SHP77 treated with DMSO at 0.1 percent for 48 hours (cell line): Measurements from ENCODE around the gene PDE4D.
"Not testable (repeated sequence)": the region's sequence is repeated elsewhere in the genome, so short reads cannot be mapped to it uniquely, and the experiment has no call there.

ENCODE experiments used
- DNase-seq: peaks from one replicate; lab custom pipeline; 2025; lab: John Stamatoyannopoulos, UW

The PDE4D gene

GRCh38 chr5:59471463-59471862, 422.1 kb downstream of the PDE4D start:
- DNase-seq, result no peak

GRCh38 chr5:59467969-59468368, 425.6 kb downstream of the PDE4D start:
- no peak for DNase-seq

- DNase-seq, result no peak
Measured at GRCh38 chr5:59466271-59466670, 427.3 kb downstream of the PDE4D start.

GRCh38 chr5:59464969-59465368, 428.6 kb downstream of the PDE4D start:
- DNase-seq, result no peak

GRCh38 chr5:59463618-59464166, 429.8 kb downstream of the PDE4D start:
- not testable (repeated sequence) for DNase-seq

- DNase-seq, result no peak
Measured at GRCh38 chr5:59462956-59463355, 430.6 kb downstream of the PDE4D start.

- DNase-seq, result no peak
Measured at GRCh38 chr5:59460368-59461153, 433.0 kb downstream of the PDE4D start.

- DNase-seq, result no peak
Measured at GRCh38 chr5:59458966-59459729, 434.4 kb downstream of the PDE4D start.

- no peak for DNase-seq
Measured at GRCh38 chr5:59458321-59458720, 435.2 kb downstream of the PDE4D start.

GRCh38 chr5:59449905-59450644, 443.5 kb downstream of the PDE4D start:
- DNase-seq, result no peak

- DNase-seq, result no peak
Measured at GRCh38 chr5:59446356-59446755, 447.2 kb downstream of the PDE4D start.

GRCh38 chr5:59445741-59446140, 447.8 kb downstream of the PDE4D start:
- DNase-seq, result no peak

GRCh38 chr5:59439303-59439702, 454.2 kb downstream of the PDE4D start:
- DNase-seq, result no peak

- DNase-seq, result no peak
Measured at GRCh38 chr5:59437176-59437575, 456.4 kb downstream of the PDE4D start.

GRCh38 chr5:59436364-59437148, 457.0 kb downstream of the PDE4D start:
- DNase-seq, result no peak

GRCh38 chr5:59433174-59433573, 460.4 kb downstream of the PDE4D start:
- DNase-seq, result no peak

- no peak for DNase-seq
Measured at GRCh38 chr5:59430066-59430685, 463.4 kb downstream of the PDE4D start.

GRCh38 chr5:59428391-59428790, 465.1 kb downstream of the PDE4D start:
- no peak for DNase-seq

GRCh38 chr5:59424515-59424914, 469.0 kb downstream of the PDE4D start:
- DNase-seq, result no peak

- DNase-seq, result no peak
Measured at GRCh38 chr5:59423021-59423420, 470.5 kb downstream of the PDE4D start.
